GM21723 (cell line): Measurements from ENCODE around the gene CD320.
"Not testable (repeated sequence)": the region's sequence is repeated elsewhere in the genome, so short reads cannot be mapped to it uniquely, and the experiment has no call there.

ENCODE experiments used
- ATAC-seq: cut with Tn5 transposase; IDR thresholded peaks from one replicate; pipeline ENCODE4 v1.9.1; 2021; ENCODE audit warnings: mild to moderate bottlenecking, moderate library complexity; ENCODE audit not compliant: unreplicated experiment

Gene CD320

DNA sequence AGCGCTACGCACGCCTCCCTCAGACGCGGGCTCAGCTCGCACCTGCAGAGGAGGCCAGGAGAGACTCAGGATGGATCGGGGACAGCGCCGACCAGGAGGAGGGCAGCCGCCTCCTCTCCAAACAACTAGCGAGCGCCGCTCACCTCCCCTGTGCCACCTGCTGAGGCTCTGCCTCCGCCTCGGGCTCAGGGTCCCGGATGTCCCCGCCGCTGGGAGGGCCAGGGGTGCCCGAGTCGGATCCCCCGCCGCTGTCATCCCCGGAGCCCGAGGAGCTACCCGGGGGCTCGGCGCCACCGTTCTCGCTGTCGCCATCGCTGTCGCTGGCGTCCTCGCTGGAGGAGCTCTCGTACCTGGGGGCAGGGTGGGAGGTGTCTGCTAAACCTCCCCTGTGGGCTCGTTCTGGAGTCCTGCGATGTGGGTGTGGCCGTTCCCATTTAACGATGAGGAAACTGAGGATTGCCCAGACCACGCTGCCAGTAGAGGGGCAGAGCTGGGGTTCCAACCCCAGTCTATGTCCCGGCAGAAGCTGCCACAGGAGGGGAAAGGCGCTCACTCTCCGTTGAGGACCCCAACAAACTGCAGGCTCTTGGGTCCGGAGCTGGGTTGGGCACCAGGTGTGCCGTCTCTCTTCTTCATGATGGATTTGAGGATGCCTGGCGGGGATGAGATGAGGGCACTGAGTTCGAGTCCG is 25.8 kb upstream of the CD320 start:
- no peak for ATAC-seq

DNA sequence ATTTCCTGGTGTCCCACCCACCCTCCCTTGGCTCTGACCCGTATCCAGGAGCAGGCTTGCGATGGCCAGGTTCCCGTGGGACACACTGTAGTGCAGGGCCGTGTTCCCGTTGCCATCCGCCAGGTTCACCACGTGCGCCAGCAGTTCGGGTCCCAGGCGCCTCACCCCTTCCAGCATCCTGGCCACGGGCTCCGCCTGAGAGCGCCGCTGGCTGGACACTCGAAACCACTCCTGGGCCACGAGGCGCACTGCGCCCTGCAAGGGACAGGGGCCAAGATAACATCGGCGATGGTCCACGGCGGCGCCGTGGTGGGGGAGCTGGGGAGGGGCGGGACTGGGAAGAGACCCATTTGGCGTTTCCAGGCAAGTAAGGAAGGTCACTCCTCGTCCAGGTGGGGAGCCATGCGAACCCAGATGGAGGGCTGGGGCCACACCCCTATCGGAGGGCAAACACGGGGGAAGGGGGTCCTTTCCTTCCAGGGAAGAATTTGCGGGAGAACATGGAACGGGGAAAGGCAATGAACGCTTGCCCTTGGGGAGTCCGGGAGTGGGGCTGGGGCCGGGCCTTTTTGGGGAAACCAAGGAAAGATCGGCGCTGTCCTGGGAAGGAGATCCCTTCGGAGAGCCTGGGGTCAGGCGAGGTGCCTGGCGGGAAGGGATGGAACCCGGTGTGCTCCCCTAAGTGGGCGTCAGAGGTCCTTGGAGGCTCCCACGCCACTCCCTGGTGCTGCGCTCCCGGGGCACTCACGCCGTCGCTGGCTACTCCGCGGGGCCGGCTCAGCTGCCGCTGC is 25.0 kb upstream of the CD320 start:
- no peak for ATAC-seq

DNA sequence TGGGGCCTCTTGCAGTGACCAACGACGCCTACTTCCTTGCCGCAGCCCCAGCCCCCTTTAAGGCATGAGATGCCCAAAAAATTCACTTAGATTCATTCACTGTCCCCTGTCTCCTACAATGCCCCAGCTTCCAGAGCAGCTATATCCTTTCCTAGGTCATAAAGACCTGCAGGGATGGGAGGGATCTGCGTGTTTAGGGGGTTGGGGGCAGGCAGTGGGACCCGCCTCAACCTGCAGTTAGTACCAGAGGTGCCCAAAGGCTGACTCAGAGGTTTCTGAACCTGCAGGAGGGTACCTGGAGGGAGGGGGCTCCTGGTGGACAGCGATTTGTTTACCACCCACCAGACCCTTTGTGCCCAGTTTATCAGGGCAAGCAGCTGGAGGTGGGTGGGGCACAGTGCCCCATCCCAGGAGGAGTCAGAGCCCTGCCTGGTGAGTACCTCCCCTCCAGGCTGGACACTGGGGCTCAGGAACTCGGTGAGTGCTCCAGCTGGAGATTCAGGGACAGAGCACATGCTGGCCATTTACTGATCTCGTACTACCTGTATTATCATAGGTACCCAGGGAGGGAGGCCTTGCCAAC is 23.2 kb upstream of the CD320 start:
- ATAC-seq, result no peak

DNA sequence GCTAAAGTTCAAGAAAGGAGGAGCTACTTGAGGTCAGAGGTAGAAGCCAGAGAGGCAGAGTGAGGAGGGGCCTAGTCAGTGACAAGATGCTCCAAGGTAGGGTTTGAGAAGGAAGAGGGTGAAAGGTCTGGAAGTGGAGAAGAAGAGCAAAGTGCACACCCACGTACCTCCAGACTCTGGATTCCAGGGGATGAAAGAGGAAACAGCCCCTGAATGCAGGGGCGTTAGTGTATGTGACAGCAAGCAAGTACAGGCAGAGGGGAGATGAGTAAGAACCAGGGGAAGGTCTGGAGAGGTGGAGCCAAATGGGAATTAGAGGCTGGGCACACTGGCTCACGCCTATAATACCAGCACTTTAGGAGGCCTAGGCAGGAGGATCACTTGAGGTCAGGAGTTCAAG is 21.8 kb upstream of the CD320 start:
- ATAC-seq, result no peak

DNA sequence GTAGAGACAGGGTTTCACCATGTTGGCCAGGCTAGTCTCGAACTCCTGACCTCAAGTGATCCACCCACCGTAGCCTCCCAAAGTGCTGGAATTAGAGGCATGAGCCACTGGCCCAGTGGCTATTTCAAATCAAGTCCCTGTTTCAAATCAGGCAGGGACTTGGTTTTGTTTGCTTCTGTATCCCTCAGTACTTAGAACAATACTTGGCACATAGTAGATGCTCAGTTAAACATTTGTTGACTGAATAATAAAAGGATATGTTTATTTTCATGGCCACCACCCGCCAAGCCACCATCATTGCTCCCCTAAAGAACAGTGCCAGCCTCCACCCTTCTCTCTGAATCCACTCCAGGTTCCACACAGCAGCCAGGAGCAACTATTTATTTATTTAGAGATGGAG is 17.3 kb upstream of the CD320 start:
- ATAC-seq, result no peak

DNA sequence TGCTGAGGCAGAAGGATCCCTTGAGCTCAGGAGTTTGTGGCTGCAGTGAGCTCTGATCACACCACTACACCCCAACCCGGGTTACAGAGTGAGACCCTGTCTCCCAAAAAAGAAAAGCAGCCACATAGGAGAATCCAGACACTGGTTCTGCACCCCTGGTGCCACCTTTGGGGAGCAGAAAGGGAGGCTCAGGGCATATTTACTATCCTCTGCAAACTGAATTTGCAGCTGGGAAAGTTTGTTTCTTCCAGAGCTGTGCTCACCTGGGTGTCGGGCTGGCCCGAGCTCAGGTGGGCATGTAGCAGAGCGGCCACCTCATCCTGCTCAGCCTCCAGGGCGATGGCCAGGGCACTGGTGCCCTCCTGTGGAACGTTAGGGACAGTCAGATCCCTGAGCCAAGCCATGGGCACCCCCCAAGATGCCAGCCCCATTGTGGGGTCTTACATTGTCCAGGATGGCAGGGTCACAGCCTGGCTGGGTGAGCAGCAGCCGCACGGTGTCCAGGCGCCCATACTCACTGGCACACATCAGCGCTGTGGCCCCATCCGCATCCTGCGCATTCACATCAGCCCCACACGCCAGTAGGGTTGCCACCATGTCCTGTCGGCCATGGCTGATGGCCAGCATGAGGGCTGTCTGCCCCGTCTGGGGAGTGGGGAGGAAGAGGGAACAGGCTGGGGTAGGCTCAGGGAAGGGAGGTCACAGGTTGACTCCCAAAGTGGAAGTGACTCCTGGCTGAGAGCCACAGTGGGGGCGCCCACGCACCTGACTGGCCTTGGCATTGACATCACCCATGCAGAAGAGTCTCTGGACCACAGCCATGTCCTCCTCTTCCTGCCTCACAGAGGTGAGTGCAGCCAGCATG is 16.3 kb upstream of the CD320 start:
- no peak for ATAC-seq

DNA sequence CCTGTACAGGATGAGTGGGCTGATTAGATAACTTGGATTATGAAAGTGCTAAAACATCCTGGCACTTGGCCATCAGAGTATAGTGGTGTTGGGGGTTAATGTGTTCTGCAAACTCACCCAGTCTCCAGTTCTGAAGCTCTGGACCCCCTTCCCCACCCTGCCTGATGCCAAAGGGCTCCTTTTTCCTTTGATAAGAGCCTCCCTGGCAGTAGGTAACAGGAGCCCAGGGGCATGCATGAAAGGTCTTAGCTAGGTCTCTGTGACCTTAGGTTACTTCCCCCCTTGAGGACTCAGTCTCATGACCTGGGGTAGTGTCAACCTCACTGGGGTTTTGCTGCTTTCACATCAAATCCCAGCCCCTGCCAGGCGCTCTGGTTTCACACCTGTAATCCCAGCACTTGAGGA is 15.6 kb upstream of the CD320 start:
- ATAC-seq, result no peak

DNA sequence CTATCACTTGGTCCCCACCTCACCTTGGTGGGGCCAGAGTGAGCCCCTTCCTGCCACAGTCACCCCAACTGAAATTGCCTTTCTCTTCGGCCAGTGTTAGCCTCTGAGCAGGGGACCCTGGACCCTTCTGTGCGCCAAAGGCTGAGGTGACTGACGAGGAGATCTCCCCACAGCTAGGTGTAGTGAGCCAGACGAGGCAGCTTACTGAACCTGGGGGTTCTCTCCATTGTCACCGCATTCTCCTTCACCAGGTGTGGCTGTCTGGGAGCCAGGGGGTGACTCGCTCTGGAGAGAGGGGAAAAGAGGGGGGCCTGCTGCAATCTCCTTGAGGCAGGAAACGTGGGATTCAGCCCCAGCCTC is 14.5 kb upstream of the CD320 start:
- no peak for ATAC-seq

DNA sequence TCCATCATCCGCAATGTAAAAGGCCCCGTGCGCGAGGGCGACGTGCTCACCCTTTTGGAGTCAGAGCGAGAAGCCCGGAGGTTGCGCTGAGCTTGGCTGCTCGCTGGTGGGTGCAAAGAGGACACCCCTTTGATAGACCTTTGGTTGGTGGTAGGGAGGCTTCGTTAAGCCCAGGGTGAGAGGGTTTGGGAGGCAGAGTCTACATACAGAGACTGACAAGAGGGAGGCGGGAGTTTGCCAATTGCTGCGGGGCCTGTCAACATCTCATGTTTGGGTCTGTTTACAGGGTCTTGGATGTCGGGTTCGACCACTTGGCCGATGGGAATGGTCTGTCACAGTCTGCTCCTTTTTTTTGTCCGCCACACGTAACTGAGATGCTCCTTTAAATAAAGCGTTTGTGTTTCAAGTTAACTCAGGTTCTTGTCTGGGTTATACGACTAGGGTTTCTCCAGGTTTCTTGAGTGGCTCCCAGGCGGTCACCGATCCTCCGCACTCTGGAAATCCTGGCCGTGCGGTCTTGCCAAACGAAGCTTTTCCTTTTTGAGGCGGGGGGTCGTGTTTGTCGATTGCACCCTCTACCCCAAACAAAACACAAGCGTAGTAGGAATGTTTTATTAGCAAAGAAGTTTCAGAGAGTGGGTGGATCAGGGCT is 14.0 kb upstream of the CD320 start:
- no peak for ATAC-seq

DNA sequence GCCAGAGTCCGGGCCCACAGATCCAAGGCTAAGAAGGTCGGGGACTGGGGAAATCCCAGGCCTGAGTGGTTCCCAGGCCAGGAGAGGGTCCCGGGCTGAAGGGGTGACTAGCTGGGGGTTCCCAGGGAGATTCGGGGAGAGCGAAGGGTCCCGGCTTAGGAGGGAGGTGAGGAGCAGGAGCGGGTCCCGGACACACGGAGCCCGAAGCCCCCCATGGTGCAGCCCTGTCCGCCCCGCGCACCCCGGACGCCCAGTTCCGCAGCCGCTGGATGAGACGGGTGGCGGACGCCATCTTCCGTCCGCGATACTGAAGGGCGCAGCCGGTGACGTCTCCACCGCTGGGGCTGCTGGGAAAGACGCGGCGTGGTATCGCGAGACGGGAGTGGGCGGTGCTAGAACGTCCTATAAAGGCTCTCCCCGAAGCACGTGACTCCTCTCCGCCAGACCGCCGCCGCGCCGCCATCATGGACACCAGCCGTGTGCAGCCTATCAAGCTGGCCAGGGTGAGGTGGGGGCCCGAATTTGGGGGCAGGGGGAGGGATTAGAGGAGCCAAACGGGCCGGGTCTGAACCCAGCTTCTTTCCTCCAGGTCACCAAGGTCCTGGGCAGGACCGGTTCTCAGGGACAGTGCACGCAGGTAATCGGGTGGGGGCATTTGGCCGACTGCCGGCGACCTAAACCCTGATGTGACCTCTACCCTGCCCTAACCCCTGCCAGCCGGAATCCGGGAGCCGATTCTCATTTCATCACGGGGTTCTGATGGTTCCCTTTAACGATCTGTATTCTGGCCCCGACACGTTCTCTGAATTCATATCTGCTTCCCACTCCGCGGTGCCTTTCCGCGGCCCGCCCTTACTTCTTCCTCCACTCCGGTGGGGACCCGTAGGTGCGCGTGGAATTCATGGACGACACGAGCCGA is 13.2 kb upstream of the CD320 start, which contains the start of the genes NDUFA7 and RPS28:
NDUFA7 (minus strand) TSS at position 309 of the 919 bp plus-strand sequence; CDS start at position 292, 17 bp downstream.
RPS28 (plus strand) TSS at position 430 of the 919 bp plus-strand sequence; CDS start at position 465, 35 bp downstream.
- ATAC-seq, result peak; percentile 81

DNA sequence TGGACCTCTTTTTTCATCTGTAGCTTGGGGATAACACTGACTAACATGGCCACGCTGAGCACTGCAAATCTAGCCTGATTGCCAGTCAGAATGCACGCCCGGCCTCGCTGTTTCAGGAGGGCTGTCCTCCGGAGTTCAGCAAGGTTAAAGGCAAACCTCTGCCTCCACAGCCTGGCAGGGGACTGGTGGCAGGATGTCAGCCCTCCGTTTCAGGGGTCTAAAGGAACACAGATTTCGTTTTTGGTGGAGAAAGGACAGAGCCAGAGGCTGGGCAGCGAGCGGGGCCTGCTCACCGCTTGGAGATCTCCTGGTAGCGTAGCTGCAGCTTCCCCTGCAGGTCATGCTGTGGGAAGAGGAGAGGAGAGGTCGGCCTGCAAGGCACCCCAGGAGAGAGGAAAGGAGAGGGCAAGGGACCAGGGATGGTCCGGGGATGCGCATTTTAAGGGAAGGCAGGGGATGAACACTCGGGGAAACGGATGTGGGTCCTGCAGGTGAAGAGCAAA is 12.5 kb upstream of the CD320 start:
- peak; percentile 23 for ATAC-seq

DNA sequence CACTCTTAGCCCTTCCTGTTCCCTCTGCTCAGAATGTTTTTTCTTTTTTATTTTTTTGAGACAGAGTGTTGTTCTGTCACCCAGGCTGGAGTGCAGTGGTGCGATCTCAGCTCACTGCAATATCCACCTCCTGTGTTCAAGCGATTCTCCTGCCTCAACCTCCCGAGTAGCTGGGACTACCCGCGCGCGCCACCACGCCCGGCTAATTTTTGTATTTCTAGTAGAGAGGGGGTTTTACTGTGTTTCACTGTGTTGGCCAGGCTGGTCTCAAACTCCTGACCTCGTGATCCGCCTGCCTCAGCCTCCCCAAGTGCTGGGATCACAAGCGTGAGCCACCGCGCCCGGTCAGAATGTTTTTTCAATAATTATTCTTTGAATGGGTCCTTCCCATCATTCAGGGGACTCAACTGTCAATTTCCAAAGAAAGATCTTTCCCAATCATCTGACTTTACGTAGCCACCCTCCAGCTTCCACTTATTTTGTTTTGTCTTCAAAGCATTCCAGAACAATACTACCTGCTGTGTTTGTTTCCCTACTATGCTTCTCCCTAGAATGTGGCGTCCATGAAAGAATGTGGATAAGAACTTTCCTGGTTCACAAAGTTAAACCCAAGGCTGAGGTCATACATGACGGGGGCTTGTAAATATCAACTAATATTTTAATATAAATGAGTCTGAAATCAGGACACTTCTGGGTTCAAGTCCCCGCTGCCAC is 11.8 kb upstream of the CD320 start:
- ATAC-seq, result no peak

DNA sequence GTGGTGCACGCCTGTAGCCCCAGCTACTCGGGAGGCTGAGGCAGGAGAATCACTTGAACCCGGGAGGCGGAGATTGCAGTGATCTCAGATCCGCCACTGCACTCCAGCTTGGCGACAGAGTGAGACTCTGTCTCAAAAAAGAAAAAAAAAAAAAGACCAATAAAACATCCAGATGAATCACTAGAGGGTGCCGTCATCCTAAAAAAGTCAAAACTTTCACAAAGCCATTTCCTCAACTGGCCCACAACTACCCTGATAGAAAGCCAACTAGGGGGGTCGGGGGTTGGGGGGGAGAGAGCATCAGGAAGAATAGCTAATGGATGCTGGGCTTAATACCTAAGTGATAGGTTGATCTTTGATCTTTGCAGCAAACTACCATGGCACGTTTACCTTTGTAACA is 10.7 kb upstream of the CD320 start:
- ATAC-seq, result not testable (repeated sequence)

DNA sequence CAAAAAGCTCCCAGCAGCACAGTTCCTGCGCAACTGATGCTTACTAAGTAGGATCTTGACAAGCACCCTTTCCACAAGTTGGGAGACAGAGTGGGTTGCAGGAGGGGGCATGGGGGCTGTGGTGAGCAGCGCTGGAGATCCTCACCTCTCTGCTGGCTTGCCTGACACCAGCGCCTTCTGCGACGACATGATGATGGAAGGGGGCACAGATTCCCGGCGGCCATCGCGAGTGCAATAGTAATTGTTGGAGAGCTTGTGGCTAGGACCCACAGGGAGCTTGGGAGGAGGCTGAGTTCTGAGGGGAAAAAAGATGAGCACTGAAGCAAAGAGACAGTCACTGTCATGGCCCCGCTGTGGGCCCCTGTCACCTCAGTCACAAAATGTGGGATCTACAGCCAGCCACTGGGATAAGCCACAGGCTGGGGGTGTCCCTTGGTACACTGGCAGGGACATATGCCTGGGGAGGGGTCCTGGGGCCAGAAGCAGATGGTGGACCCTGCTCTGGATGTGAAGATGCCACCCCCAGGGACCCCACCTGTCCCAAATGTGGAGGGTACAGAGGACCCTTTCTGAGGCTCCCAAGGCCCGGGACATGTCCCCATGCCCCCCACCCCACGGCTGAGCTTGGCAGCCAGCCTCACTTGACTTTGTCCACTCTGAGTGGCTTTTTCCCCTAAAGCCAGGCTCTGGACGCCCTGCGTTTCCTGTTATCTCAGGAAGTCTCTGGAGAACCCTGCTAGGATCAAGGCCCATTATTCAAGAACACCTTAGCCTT is 8.4 kb upstream of the CD320 start:
- no peak for ATAC-seq

DNA sequence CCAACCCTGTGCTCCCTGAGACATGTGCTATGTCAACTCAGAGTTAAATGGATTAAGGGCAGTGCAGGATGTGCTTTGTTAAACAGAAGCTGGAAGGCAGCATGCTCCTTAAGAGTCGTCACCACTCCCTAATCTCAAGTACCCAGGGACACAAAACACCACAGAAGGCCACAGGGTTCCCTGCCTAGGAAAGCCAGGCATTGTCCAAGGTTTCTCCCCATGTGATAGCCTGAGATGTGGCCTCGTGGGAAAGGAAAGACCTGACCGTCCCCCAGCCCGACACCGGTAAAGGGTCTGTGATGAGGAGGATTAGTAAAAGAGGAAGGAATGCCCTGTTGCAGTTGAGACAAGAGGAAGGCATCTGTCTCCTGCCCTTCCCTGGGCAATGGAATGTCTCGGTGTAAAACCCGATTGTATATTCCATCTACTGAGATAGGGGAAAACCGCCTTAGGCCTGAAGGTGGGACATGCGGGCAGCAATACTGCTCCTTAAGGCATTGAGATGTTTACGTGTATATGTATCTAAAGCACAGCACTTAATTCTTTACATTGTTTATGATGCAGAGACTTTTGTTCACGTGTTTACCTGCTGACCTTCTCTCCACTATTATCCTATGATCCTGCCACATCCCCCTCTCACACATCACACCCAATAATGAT is 7.0 kb upstream of the CD320 start:
- ATAC-seq, result not testable (repeated sequence)

DNA sequence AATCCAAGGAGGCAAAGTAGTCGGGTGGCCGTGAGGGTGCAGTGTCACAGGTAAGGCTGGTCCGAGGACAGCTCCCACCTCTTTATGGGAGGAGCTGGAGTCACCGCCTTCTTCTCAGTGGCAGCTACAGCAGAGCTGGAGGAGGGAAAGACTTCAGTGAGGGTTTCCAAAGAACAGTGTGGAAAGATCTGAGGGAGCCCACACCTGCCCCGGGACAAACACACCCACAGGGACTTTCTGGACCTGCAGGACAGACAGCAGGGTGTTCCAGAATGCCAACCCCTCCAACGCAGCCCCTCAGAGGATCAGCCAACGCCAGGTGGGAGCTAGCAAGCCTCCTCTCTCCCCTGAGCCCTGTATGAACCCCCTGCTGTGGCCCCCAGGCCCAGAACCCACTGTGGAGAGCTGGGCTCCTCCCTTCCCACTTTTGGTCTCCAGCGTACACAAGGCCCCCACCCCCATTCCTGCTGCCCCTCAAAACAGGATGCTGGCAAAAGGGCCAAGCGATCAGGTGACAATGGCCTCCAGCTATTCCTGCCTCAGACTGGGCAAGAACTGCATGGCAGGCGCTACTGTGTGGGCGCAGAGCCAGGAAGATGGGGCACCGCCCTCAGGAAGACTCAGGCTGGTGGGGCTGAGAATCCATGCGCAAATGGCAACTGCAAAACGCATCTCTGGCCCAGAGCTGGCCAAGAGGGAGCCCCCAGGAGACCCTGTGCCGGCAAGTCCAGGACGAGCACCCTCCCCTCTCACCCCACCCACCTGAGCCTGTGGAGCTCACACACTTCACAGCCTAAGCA is 3.5 kb upstream of the CD320 start:
- no peak for ATAC-seq
